Measurements from ENCODE around the gene RBM45.
"Not testable (repeated sequence)": the region's sequence is repeated elsewhere in the genome, so short reads cannot be mapped to it uniquely, and the experiment has no call there.

The RBM45 gene

DNA sequence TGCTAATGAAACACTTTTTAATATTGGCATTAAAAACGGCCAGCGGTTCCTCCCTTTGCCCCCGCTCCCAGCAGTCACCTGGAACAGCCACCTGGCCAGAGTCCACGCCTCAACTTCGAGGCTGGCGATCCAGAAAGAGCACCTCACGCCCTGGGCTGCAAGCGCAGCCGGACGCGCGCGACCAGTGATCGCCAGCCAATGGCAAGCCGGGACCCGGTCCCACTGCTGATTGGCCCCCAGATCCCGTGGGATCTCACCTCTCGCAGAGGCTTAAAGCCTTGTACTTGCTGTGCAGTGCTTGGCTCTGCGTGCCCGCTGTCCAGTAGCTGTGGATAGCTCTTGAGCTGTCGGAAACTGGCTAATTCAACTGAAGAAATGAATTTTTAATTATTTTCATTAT, 4.1 kb upstream of the RBM45 start:
- no peak for DNase-seq (ENCODE audit: low read depth)

DNA sequence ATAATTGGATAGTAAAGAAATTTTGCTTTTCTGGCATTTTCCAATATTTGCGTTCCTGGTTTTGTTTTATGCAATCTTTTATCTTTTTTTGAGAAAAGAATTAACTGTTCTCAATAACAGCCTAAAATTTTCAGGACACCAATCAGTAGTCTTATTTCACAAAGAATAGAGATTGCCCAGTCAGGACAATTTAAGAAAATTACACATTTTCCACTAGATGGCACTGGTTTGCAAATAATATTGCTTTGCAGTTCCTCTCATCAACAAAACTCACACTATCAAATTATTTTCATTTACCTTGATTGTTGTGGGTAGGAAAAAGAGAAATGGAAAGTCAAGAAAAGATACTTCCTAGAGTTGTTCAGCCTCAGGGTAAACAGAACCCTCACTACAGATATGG, 2.4 kb upstream of the RBM45 start:
- DNase-seq (ENCODE audit: low read depth), result peak; percentile 10

DNA sequence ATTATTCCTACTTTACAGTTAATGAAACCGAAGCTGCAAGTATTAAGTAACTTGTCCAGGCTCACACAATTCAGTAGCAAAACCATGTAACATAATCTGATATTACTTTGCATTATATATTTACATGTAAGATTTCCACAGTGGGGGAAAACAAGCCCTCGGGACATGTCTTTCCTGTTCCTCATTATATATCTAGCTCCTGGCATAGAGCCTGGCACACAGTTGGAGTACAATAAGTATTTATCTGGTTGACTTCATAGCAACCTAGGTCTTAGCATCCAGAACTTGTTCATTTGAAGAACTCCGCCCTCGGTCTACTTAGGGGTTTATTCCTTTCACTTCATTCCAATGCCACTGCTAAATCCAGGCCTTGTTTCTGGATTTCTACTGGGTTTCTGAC, 1.6 kb upstream of the RBM45 start:
- no peak for DNase-seq (ENCODE audit: low read depth)

DNA sequence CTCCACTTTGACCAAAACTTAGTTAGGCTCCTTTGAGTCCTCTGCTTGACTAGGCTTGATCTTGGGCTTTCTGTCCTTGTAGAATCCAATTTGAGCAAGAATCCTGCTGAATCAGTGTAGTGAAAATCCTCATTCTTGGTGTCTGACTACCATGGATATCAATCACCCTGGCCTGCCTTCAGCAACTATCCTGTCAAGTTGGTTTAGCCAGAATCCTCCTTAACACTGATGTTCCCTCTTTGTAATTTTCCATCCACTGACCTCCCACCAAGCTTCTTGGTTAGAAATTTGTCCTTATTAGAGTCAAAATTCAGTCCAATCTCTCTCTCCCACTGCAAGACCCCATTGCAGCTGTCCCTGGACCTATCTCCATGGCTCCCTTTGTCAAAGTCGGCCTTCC, 494 bp upstream of the RBM45 start:
- no peak for DNase-seq (ENCODE audit: low read depth)

DNA sequence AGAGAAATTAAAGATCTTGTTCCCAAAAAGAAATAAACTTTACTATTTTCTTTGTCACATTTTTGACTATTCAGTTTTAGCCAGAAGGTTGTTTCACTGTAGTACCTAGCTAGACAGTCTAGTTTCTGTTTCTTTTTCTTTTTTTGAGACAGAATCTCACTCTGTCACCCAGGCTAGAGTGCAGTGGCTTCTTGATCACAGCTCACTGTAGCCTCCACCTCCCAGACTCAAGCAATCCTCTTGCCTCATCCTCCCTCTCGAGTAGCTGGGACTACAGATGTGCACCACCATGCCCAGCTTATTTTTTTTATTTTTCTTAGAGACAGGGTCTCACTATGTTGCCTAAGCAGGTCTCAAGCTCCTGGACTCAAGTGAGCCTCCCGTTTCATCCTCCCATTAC, 2.2 kb downstream of the RBM45 start:
- DNase-seq (ENCODE audit: low read depth), result no peak

DNA sequence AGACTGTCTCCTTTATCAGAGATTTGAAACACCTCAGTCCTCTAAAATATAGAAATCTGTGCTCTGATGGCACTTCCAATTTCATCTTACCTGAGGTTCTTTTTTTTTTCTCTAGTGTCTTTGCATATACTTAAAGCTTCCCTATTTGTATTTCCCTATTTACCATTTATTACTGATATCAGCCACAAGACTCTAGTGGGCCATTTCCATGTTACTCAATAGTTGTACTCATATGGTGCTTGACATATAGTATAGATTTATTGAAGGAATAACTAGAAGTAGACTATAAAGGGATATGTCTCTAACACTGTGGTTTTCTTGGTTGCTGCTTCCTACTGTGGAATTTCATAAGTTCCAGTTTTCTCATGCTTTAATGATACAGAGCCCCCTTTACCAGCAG, 3.0 kb downstream of the RBM45 start:
- DNase-seq (ENCODE audit: low read depth), result no peak

DNA sequence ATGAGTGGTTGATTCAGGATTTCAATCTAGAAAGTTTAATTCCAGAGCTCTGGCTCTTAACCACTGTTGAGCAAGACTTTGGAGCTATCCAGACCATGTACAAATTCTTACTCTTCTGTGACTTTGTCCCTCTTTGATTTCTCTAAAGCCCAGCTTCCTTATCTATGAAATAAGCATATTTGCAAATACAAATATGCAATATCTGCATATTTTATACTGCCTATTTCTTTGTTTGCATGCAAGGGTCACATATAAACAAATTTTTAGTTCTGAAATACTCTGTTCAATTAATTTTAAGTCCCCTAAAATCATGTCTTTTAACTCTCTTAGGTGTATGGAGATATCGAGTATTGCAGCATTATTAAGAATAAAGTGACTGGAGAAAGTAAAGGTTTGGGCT, 5.5 kb downstream of the RBM45 start:
- DNase-seq (ENCODE audit: low read depth), result no peak

DNA sequence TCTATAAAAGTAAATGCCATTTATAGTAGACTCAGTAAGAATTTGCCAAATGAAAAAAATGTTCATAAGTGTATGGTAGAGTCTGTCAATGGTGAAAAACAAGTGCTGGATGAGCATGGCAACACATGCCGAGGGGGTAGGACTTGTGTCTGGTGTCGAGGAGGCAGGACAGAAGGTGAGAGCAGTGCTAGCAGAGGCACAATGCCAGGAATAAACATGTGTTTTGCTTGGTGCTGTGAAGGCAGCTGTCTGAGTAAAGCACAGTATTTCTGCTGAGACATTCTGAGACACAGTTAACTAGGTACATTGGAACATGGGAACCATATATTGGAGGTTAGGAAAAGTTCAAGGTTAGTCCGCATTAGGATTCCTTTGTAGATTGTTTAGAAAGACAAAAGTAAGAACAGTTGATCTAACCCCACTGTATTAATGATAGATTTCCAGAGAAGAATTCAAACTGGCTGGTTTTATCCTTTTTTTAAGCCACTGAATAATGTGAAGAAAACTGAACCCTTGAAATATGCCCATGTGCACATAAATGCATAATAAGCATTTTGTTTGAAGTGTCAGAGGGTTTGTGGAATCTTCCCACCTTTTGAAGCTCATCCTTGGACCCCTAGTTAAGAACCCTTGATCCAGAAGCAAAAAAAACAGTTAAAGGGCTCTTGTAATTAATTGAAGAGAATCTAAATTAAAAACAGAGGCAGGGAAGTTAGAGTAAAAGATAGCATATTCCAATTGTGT, 7.1 kb downstream of the RBM45 start:
- no peak for DNase-seq (ENCODE audit: low read depth)

DNA sequence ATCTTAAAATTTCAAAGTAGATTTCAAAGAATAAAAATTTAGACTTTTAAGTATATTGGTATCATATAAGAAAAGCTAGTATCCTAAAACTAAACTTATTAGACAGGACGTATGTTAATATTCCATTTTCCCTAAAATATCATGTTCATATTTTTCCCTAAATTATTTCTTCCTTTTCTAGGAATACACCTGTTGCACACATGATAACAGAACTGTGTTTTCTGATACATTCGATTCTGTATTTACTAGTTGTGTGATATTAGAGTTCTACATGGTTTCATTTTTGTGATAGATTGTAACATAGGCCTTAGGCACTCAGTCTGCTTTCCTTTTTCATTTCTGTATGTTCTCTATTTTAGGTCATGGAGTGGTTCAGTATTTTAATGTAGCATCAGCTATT, 10.9 kb downstream of the RBM45 start:
- no peak for DNase-seq (ENCODE audit: low read depth)

DNA sequence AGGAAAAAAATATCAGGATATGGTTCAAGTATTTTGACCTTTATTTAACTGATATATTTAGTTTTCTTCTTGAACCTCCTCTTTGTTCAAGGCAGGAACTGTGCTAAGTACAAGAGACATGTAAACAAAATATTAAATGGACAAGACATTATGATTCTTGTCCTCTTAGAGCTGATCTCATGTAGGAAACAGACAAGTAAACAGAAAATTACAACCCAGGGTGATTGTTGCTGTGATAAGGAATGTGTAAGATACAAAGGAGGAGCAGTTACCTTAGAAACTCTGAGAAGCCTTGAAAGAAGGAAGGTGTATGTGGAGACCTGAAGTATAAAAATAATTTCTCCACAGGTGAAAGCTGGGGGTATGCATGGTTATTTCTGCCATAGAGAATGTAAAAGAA, 12.9 kb downstream of the RBM45 start:
- no peak for DNase-seq (ENCODE audit: low read depth)

DNA sequence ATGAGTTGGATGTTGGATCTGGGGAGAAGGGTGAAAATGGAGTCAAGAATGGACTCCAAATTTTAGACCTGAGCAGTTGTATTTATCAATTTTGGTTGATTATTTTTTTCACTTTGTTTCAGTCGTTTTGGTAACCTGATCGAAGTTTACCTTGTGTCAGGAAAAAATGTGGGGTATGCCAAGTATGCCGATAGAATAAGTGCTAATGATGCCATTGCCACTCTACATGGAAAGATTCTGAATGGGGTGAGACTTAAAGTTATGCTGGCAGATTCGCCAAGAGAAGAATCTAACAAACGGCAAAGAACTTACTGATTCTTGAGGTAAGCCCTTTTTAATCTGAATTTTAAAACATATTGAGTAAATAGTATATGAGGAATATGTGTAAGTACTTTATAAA, 13.6 kb downstream of the RBM45 start:
- no peak for DNase-seq (ENCODE audit: low read depth)

DNA sequence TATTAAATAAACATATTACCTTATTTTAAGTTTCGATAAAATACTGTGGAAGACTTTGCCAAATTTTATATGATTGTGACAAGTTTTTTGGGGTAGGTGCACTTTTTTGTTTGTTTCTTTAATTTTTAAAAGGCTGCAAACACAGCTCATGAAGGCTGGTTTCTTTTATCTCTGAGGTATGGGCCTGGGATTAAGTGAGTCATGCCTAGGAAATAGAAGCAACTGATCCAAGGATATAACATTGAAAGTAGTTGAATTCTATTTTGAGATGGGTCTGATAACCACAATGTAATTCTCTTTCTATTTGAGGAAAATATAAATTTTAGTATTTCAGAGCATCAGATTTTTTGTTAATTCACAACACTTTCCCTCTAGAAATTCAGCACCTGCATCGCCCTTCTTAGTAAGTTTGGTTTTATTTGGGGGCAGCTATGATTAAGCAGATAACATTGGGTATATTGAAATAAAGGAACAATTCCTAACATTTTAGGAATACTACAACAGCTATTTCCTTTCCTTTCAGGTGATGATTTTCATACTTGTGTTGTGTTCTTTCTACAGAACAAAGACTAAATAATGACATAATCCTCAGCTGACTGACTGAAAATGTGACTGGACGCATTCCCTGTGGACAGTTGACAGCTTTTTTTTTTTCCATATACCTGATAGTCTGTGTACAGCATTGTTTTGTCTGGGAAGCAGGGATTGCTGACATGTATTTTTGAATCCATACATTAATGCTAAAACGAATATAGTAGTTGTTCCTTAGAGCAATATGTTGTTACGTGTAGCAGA, 16.8 kb downstream of the RBM45 start:
- no peak for DNase-seq (ENCODE audit: low read depth)

DNA sequence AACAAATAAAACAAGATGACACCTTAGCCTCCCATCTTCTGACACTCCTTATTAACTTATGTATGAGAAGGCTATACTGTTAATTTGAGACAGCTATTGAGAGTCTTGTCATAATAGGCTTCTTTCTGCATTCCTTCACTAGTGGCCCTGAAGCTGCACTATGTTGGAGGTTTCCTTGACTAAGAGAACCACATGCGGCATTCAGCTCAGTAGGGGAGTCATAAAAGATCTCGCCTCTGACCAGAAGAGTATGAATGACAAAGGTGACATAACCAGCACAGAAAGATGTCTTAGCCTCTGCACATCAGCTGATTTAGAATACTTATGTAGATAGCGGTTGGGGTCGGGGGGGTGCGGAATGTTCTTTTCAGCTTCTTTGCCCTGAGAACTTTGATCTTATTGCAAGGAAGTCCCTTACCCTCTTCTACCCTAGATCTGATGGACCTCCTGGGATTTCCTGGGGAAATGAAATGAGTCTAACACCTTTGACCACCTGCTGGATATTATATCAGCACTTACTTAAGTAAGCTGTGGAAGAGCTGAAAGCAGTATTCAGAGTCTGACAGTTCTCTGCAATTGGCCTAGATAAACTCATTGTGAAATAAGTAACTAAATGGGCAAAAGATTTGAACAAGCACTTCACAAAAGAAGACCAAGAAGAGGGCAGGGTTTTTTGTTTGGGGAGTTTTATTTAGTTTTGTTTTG, 24.2 kb downstream of the RBM45 start:
- no peak for DNase-seq (ENCODE audit: low read depth)

DNA sequence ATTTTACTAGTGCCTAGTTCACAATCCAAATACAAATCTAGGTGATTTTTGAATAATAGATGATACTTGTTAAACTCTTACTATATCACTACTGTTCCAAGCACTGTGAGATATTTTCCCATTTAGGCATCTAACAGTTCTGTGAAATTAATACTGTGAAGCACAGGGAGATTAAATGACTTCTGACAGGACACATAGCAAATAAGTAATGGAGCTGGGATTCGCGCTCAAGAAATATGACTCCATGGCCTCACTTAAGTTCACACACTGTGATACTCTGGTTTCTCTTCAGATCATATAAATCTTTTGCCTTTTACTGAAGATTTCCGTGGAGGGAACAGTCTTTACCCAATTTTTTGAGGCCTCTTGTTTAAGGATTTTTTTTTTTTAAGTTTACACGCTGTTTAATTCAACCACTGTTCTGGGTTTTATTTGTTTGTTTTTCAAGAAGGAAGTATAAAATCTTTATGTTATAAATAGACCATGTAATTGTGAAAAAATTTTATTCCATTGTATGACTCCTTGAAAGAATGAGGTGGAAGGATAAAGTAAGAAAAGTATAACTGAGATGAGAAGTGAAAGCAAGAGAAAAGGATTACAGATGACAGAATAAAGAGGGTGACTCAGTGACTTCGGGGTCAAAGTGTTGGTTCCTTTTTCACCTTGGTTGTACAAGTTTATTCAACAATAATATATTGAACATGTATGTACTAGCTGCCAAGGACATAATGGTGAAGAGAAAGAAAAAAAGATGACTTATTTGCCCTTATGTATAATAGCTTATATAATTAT, 30.2 kb downstream of the RBM45 start:
- DNase-seq (ENCODE audit: low read depth), result peak; percentile 5

DNA sequence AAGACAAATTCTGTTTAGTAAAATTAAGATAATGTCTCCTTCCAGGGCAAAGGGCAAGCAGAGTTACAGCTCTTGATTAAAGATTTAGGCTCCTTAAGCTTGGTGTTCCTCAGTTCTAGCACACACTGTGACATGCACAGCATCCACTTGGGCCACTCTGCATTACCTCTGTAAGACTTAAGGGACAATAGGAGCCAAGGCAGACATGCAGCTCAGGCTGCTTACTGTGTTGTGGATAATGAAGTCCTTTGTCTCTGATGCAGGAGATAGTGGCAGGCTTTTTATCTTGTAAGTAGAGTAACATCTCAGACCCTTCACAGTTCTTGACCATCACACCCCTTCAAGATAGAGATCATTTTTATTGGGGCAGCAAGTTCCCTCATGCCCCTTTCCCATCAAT, 31.2 kb downstream of the RBM45 start:
- DNase-seq (ENCODE audit: low read depth), result no peak

DNA sequence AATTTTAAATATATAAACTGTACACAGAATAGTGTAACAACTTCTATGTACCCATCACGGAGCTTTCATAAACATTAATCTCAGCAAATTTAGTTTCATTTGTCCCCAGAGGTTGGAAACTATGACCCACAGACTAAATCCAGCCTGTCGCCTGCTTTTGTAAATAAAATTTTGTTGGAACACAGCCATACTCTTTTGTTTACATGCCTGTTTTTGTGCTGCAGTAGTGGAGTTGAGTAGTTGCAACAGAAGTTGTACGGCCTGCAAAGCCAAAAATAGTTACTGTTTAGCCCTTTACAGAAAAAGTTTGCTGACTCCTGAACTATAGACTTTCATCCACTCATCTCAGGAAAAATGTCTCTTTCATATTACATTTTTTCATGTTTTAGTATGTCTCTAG, 39.8 kb downstream of the RBM45 start:
- no peak for DNase-seq (ENCODE audit: low read depth)

DNA sequence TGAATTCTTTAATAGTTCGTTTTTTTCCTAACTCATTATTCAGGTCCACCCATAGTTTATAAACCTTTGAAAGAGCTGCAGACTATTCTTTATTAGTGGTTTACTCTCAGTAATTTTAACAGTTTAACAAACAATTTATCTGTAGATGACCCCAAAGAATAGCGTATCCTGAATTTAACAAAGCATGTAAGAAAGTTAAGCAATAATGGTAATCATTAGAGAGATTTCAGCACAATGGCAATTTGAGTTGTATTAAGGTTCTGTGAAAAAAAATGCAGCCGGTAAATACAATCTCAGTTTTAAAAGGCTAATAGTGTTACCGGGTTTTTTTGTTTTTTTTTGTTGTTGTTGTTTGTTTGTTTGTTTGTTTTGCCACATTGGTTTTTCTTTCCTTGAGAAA, 40.3 kb downstream of the RBM45 start:
- DNase-seq (ENCODE audit: low read depth), result no peak

DNA sequence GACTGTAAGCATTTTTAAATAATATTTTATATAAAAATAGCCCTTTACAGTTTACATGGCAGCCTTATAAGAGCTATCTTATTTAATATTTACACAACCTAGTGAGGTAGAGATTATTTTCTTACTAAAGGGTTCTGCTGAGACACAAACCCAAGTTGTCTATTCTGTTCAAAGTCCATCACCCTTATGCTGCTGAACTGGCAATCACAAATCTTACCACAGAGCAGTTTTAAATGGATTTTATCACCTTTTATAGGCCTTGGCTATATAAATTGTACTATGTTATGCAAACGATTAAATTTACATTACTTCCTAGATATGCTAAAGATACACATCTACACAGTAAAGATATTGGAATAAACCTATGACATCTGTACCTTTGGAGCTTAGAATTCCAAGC, 40.7 kb downstream of the RBM45 start:
- DNase-seq (ENCODE audit: low read depth), result no peak

DNA sequence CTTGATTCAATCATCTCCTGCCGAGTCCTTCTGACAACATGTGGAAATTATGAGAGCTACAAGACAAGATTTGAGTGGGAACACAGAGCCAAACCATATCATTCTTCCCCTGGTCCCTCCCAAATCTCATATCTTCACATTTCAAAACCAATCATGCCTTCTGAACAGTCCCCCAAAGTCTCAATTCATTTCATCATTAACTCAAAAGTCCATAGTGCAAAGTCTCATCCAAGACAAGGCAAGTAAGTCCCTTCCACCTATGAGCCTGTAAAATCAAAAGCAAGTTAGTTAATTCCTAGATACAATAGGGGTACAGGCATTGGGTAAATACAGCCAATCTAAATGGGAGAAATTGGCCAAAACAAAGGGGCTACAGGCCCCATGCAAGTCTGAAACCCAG, 41.6 kb downstream of the RBM45 start:
- not testable (repeated sequence) for DNase-seq (ENCODE audit: low read depth)

DNA sequence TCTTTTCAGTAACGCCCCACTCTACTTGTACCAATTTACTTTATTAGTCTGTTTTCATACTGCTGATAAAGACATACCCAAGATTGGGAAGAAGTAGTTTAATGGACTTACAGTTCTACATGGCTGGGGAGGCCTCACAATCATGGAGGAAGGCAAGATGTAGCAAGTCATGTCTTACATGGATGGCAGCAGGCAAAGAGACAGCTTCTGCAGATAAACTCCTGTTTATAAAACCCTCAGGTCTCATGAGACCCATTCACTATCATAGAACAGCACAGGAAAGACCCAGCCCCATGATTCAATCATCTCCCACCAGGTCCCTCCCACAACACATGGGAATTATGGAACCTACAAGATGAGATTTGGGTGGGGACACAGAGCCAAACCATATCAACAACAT, 43.3 kb downstream of the RBM45 start:
- DNase-seq (ENCODE audit: low read depth), result no peak

DNA sequence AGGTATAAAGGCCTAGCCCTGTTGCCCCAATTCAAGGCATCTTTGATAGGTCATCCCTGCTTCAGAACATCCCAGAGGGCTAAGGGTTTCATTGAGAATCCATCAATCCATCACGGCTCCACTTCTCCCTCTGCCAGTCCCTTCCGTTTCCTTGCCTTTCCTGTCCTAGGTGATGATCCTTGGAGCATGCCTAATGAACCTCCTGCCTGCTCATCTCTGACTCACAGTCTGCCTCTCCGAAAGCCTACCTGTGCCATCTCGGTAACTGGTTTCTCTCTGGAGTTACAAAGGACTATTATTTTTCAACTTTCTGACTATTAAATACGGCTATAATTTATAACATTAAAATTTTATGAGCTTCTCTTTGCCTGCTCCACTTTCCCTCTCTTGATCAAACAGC, 45.3 kb downstream of the RBM45 start:
- no peak for DNase-seq (ENCODE audit: low read depth)

DNA sequence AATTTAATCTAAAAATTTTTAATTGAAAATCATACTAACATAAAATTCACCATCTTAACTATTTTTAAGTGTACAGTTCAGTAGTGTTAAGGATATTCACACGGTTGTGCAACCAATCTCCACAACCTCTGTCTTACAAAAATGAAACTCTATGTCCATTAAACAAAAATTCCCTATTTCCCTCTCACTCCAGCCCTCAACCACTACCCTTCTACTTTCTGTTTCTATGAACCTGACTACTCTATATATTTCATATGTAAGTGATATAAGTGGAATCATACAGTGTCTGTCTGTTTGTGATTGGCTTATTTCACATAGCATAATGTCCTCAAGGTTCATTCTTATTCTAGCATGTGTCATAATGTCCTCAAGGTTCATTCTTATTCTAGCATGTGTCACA, 47.7 kb downstream of the RBM45 start:
- DNase-seq (ENCODE audit: low read depth), result no peak

All from non-pigmented ciliary epithelial cell (primary cell).